ENCODE measurements around the gene SUGCT. TPM values are rescaled to one million over a fixed set of nuclear protein-coding genes. Genes with fewer than 3 reads are reported as not detected.

The SUGCT gene
- total RNA-seq, 1 donor from 2014 or later = 12.0 TPM

GRCh38 chr7:40765639-40766038, 630.8 kb downstream of the SUGCT start:
- Histone ChIP-seq H3K9ac (ENCODE audit: low read depth in 1 of 3, low read length in 3 of 3) (no peak overlapping the region), H3K4me1 (ENCODE audit: control insufficient read depth in 3 of 3, insufficient read depth in 3 of 3, low read length in 3 of 3) (no peaks in the 10 kb centered on the region), H3K4me3 (ENCODE audit: low read length in 3 of 3) (no peak overlapping the region), H3K27ac (ENCODE audit: low read depth, low read length) (no peak overlapping the region), H3K27me3 (ENCODE audit: control insufficient read depth in 3 of 3, insufficient read depth in 3 of 3, low read length in 3 of 3) (no peaks in the 10 kb centered on the region), H3K36me3 (ENCODE audit: control insufficient read depth in 3 of 3, insufficient read depth in 3 of 3, low read length in 3 of 3) (no peaks in the 10 kb centered on the region), H3K9me3 (ENCODE audit: control insufficient read depth in 3 of 3, low read length in 3 of 3) (no peaks in the 10 kb centered on the region)

- Histone ChIP-seq H3K9ac (ENCODE audit: low read depth in 1 of 3, low read length in 3 of 3) (no peak overlapping the region), H3K4me3 (ENCODE audit: low read length in 3 of 3) (no peak overlapping the region), H3K27me3 (ENCODE audit: control insufficient read depth in 3 of 3, insufficient read depth in 3 of 3, low read length in 3 of 3) (no peaks in the 10 kb centered on the region), H3K27ac (ENCODE audit: low read depth, low read length) (no peak overlapping the region), H3K4me1 (ENCODE audit: control insufficient read depth in 3 of 3, insufficient read depth in 3 of 3, low read length in 3 of 3) (no peaks in the 10 kb centered on the region), H3K36me3 (ENCODE audit: control insufficient read depth in 3 of 3, insufficient read depth in 3 of 3, low read length in 3 of 3) (no peaks in the 10 kb centered on the region), H3K9me3 (ENCODE audit: control insufficient read depth in 3 of 3, low read length in 3 of 3) (no peaks in the 10 kb centered on the region)
These were observed 637.3 kb downstream of the SUGCT start for GRCh38 chr7:40772096-40772495.

- no peaks in the 10 kb centered on the region for H3K36me3 ChIP-seq (ENCODE audit: control insufficient read depth in 3 of 3, insufficient read depth in 3 of 3, low read length in 3 of 3)
- no peak overlapping the region for H3K4me3 ChIP-seq (ENCODE audit: low read length in 3 of 3)
- no peaks in the 10 kb centered on the region for H3K9me3 ChIP-seq (ENCODE audit: control insufficient read depth in 3 of 3, low read length in 3 of 3)
- no peak overlapping the region for H3K27ac ChIP-seq (ENCODE audit: low read depth, low read length)
- no peaks in the 10 kb centered on the region for H3K4me1 ChIP-seq (ENCODE audit: control insufficient read depth in 3 of 3, insufficient read depth in 3 of 3, low read length in 3 of 3)
- H3K27me3 ChIP-seq (ENCODE audit: control insufficient read depth in 3 of 3, insufficient read depth in 3 of 3, low read length in 3 of 3) = no peaks in the 10 kb centered on the region
- H3K9ac ChIP-seq (ENCODE audit: low read depth in 1 of 3, low read length in 3 of 3) = no peak overlapping the region
These were observed 638.9 kb downstream of the SUGCT start for GRCh38 chr7:40773656-40774055.

- Histone ChIP-seq H3K4me3 (ENCODE audit: low read length in 3 of 3) (no peak overlapping the region), H3K9me3 (ENCODE audit: control insufficient read depth in 3 of 3, low read length in 3 of 3) (no peaks in the 10 kb centered on the region), H3K36me3 (ENCODE audit: control insufficient read depth in 3 of 3, insufficient read depth in 3 of 3, low read length in 3 of 3) (no peaks in the 10 kb centered on the region), H3K27me3 (ENCODE audit: control insufficient read depth in 3 of 3, insufficient read depth in 3 of 3, low read length in 3 of 3) (no peaks in the 10 kb centered on the region), H3K27ac (ENCODE audit: low read depth, low read length) (no peak overlapping the region), H3K9ac (ENCODE audit: low read depth in 1 of 3, low read length in 3 of 3) (no peak overlapping the region), H3K4me1 (ENCODE audit: control insufficient read depth in 3 of 3, insufficient read depth in 3 of 3, low read length in 3 of 3) (peaks cover 0 to 1% (median 0%) of the 10 kb centered on the region in 3 donors)
These were observed 641.1 kb downstream of the SUGCT start for GRCh38 chr7:40775877-40776276.

- Histone ChIP-seq H3K4me1 (ENCODE audit: control insufficient read depth in 3 of 3, insufficient read depth in 3 of 3, low read length in 3 of 3) (peaks cover 0 to 3% (median 0%) of the 10 kb centered on the region in 3 donors), H3K9me3 (ENCODE audit: control insufficient read depth in 3 of 3, low read length in 3 of 3) (no peaks in the 10 kb centered on the region), H3K27me3 (ENCODE audit: control insufficient read depth in 3 of 3, insufficient read depth in 3 of 3, low read length in 3 of 3) (no peaks in the 10 kb centered on the region), H3K27ac (ENCODE audit: low read depth, low read length) (no peak overlapping the region), H3K9ac (ENCODE audit: low read depth in 1 of 3, low read length in 3 of 3) (no peak overlapping the region), H3K36me3 (ENCODE audit: control insufficient read depth in 3 of 3, insufficient read depth in 3 of 3, low read length in 3 of 3) (no peaks in the 10 kb centered on the region), H3K4me3 (ENCODE audit: low read length in 3 of 3) (no peak overlapping the region)
These were observed 643.0 kb downstream of the SUGCT start for GRCh38 chr7:40777730-40778312.

GRCh38 chr7:40780460-40780859, 645.7 kb downstream of the SUGCT start:
- H3K4me3 ChIP-seq (ENCODE audit: low read length in 3 of 3) = no peak overlapping the region
- H3K4me1 ChIP-seq (ENCODE audit: control insufficient read depth in 3 of 3, insufficient read depth in 3 of 3, low read length in 3 of 3) = peaks cover 0 to 3% (median 0%) of the 10 kb centered on the region in 3 donors
- H3K9me3 ChIP-seq (ENCODE audit: control insufficient read depth in 3 of 3, low read length in 3 of 3) = no peaks in the 10 kb centered on the region
- no peaks in the 10 kb centered on the region for H3K36me3 ChIP-seq (ENCODE audit: control insufficient read depth in 3 of 3, insufficient read depth in 3 of 3, low read length in 3 of 3)
- H3K27ac ChIP-seq (ENCODE audit: low read depth, low read length) = no peak overlapping the region
- no peaks in the 10 kb centered on the region for H3K27me3 ChIP-seq (ENCODE audit: control insufficient read depth in 3 of 3, insufficient read depth in 3 of 3, low read length in 3 of 3)
- H3K9ac ChIP-seq (ENCODE audit: low read depth in 1 of 3, low read length in 3 of 3) = no peak overlapping the region

GRCh38 chr7:40782836-40783235, 648.0 kb downstream of the SUGCT start:
- H3K9ac ChIP-seq (ENCODE audit: low read depth in 1 of 3, low read length in 3 of 3) = no peak overlapping the region
- no peaks in the 10 kb centered on the region for H3K36me3 ChIP-seq (ENCODE audit: control insufficient read depth in 3 of 3, insufficient read depth in 3 of 3, low read length in 3 of 3)
- H3K27ac ChIP-seq (ENCODE audit: low read depth, low read length) = no peak overlapping the region
- peaks cover 0 to 3% (median 0%) of the 10 kb centered on the region in 3 donors for H3K4me1 ChIP-seq (ENCODE audit: control insufficient read depth in 3 of 3, insufficient read depth in 3 of 3, low read length in 3 of 3)
- H3K27me3 ChIP-seq (ENCODE audit: control insufficient read depth in 3 of 3, insufficient read depth in 3 of 3, low read length in 3 of 3) = no peaks in the 10 kb centered on the region
- H3K4me3 ChIP-seq (ENCODE audit: low read length in 3 of 3) = no peak overlapping the region
- H3K9me3 ChIP-seq (ENCODE audit: control insufficient read depth in 3 of 3, low read length in 3 of 3) = no peaks in the 10 kb centered on the region

- Histone ChIP-seq H3K4me3 (ENCODE audit: low read length in 3 of 3) (no peak overlapping the region), H3K9me3 (ENCODE audit: control insufficient read depth in 3 of 3, low read length in 3 of 3) (no peaks in the 10 kb centered on the region), H3K27ac (ENCODE audit: low read depth, low read length) (no peak overlapping the region), H3K9ac (ENCODE audit: low read depth in 1 of 3, low read length in 3 of 3) (no peak overlapping the region), H3K36me3 (ENCODE audit: control insufficient read depth in 3 of 3, insufficient read depth in 3 of 3, low read length in 3 of 3) (no peaks in the 10 kb centered on the region), H3K27me3 (ENCODE audit: control insufficient read depth in 3 of 3, insufficient read depth in 3 of 3, low read length in 3 of 3) (no peaks in the 10 kb centered on the region), H3K4me1 (ENCODE audit: control insufficient read depth in 3 of 3, insufficient read depth in 3 of 3, low read length in 3 of 3) (peaks cover 0 to 3% (median 0%) of the 10 kb centered on the region in 3 donors)
These were observed 649.4 kb downstream of the SUGCT start for GRCh38 chr7:40784176-40784575.

- Histone ChIP-seq H3K4me3 (ENCODE audit: low read length in 3 of 3) (no peak overlapping the region), H3K9me3 (ENCODE audit: control insufficient read depth in 3 of 3, low read length in 3 of 3) (no peaks in the 10 kb centered on the region), H3K36me3 (ENCODE audit: control insufficient read depth in 3 of 3, insufficient read depth in 3 of 3, low read length in 3 of 3) (no peaks in the 10 kb centered on the region), H3K9ac (ENCODE audit: low read depth in 1 of 3, low read length in 3 of 3) (no peak overlapping the region), H3K27me3 (ENCODE audit: control insufficient read depth in 3 of 3, insufficient read depth in 3 of 3, low read length in 3 of 3) (no peaks in the 10 kb centered on the region), H3K4me1 (ENCODE audit: control insufficient read depth in 3 of 3, insufficient read depth in 3 of 3, low read length in 3 of 3) (no peaks in the 10 kb centered on the region), H3K27ac (ENCODE audit: low read depth, low read length) (no peak overlapping the region)
These were observed 652.1 kb downstream of the SUGCT start for GRCh38 chr7:40786909-40787308.

GRCh38 chr7:40793132-40793531, 658.3 kb downstream of the SUGCT start:
- no peaks in the 10 kb centered on the region for H3K36me3 ChIP-seq (ENCODE audit: control insufficient read depth in 3 of 3, insufficient read depth in 3 of 3, low read length in 3 of 3)
- no peak overlapping the region for H3K27ac ChIP-seq (ENCODE audit: low read depth, low read length)
- H3K4me3 ChIP-seq (ENCODE audit: low read length in 3 of 3) = no peak overlapping the region
- no peaks in the 10 kb centered on the region for H3K27me3 ChIP-seq (ENCODE audit: control insufficient read depth in 3 of 3, insufficient read depth in 3 of 3, low read length in 3 of 3)
- H3K9ac ChIP-seq (ENCODE audit: low read depth in 1 of 3, low read length in 3 of 3) = no peak overlapping the region
- H3K4me1 ChIP-seq (ENCODE audit: control insufficient read depth in 3 of 3, insufficient read depth in 3 of 3, low read length in 3 of 3) = no peaks in the 10 kb centered on the region
- no peaks in the 10 kb centered on the region for H3K9me3 ChIP-seq (ENCODE audit: control insufficient read depth in 3 of 3, low read length in 3 of 3)
